SJSA1 (cell line): ENCODE measurements around the gene ATP2A3. TPM values are rescaled to one million over a fixed set of nuclear protein-coding genes. Genes with fewer than 3 reads are reported as not detected.
A peak's percentile ranks its signal among the peaks of the same experiment; 100 is the strongest.

ENCODE experiments used
- DNase-seq, 2 experiments: peaks; one replicate each; pipeline ENCODE4 v3.0.0-alpha.2; 2015 to 2020; ENCODE audit warnings: low spot score in 2 of 2, low read depth in 1 of 2
- H3K27ac ChIP-seq: fragments of 250-450 bp; sonication (Bioruptor Pico); 2 replicates; pipeline ENCODE4 v1.5.1; 2020; ENCODE audit warnings: mild to moderate bottlenecking, moderate library complexity
- H3K27me3 ChIP-seq: fragments of 250-450 bp; sonication (Bioruptor Pico); replicated peaks from 2 replicates; pipeline ENCODE4 v1.5.1; 2020; ENCODE audit warnings: mild to moderate bottlenecking, moderate library complexity
- H3K36me3 ChIP-seq: fragments of 250-450 bp; sonication (Bioruptor Pico); 2 replicates; pipeline ENCODE4 v1.5.1; 2020; ENCODE audit warnings: mild to moderate bottlenecking
- H3K4me1 ChIP-seq: fragments of 250-450 bp; sonication (Bioruptor Pico); replicated peaks from 2 replicates; pipeline ENCODE4 v1.6.1; 2021; ENCODE audit warnings: mild to moderate bottlenecking
- H3K4me3 ChIP-seq: fragments of 250-450 bp; sonication (Bioruptor Pico); 2 replicates; pipeline ENCODE4 v1.5.1; 2020; ENCODE audit warnings: mild to moderate bottlenecking
- H3K9me3 ChIP-seq: fragments of 250-450 bp; sonication (Bioruptor Pico); replicated peaks from 2 replicates; pipeline ENCODE4 v1.5.1; 2020; ENCODE audit warnings: mild to moderate bottlenecking
- total RNA-seq: library from RNA; depleted of rRNA; stranded (reverse); fragments of >200 nt; shearing (Covaris generic); gene quantifications from 2 replicates; pipeline ENCODE4 v1.2.3, GENCODE V29; 2014

ATP2A3 gene
- total RNA-seq, 1 experiment from 2014 or later = 0.89 TPM

- Histone ChIP-seq H3K27ac (no peak overlapping the region), H3K27me3 (no peaks in the 10 kb centered on the region), H3K9me3 (no peaks in the 10 kb centered on the region), H3K36me3 (0 out of 2 replicates have a peak, but pooled peaks cover 5% of the 10 kb centered on the region), H3K4me3 (no peak overlapping the region), H3K4me1 (peaks cover 42% of the 10 kb centered on the region)
- no peak for DNase-seq
Observed at GRCh38 chr17:3918372-3919122, 45.7 kb downstream of the ATP2A3 start.

GRCh38 chr17:3917391-3917931, 46.8 kb downstream of the ATP2A3 start:
- Histone ChIP-seq H3K27ac (0 out of 2 replicates have a peak overlapping the region, but pooled peaks have one; percentile 58), H3K9me3 (no peaks in the 10 kb centered on the region), H3K4me1 (peaks cover 45% of the 10 kb centered on the region), H3K4me3 (no peak overlapping the region), H3K27me3 (no peaks in the 10 kb centered on the region), H3K36me3 (0 out of 2 replicates have a peak, but pooled peaks cover 9% of the 10 kb centered on the region)
- peak; percentile 46 to 70 for DNase-seq

- DNase-seq = peak in 1 of 2 experiments; percentile 15
- 0 out of 2 replicates have a peak, but pooled peaks cover 10% of the 10 kb centered on the region for H3K36me3 ChIP-seq
- H3K4me1 ChIP-seq = peaks cover 45% of the 10 kb centered on the region
- no peaks in the 10 kb centered on the region for H3K9me3 ChIP-seq
- no peak overlapping the region for H3K4me3 ChIP-seq
- peak overlapping the region; percentile 58 for H3K27ac ChIP-seq
- no peaks in the 10 kb centered on the region for H3K27me3 ChIP-seq
Observed at GRCh38 chr17:3916825-3917224, 47.4 kb downstream of the ATP2A3 start.

GRCh38 chr17:3915995-3916696, 48.1 kb downstream of the ATP2A3 start, which contains the start of gene P2RX1:
TSS of gene P2RX1 (minus strand) at chr17:3916465. CDS start at chr17:3916225, 240 bp downstream.
- peak; percentile 68 to 79 for DNase-seq
- no peaks in the 10 kb centered on the region for H3K27me3 ChIP-seq
- 0 out of 2 replicates have a peak, but pooled peaks cover 12% of the 10 kb centered on the region for H3K36me3 ChIP-seq
- H3K4me1 ChIP-seq = peaks cover 45% of the 10 kb centered on the region
- peak within 1 kb of the TSS; percentile 33 for H3K4me3 ChIP-seq
- no peaks in the 10 kb centered on the region for H3K9me3 ChIP-seq
- peak within 1 kb of the TSS; percentile 58 for H3K27ac ChIP-seq

- 0 out of 2 replicates have a peak, but pooled peaks cover 12% of the 10 kb centered on the region for H3K36me3 ChIP-seq
- H3K27me3 ChIP-seq = no peaks in the 10 kb centered on the region
- H3K4me1 ChIP-seq = peaks cover 45% of the 10 kb centered on the region
- no peaks in the 10 kb centered on the region for H3K9me3 ChIP-seq
- H3K27ac ChIP-seq = peak overlapping the region; percentile 58
- no peak for DNase-seq
- H3K4me3 ChIP-seq = peak overlapping the region; percentile 33
Observed at GRCh38 chr17:3915581-3915994, 48.6 kb downstream of the ATP2A3 start.

- no peak overlapping the region for H3K4me3 ChIP-seq
- H3K9me3 ChIP-seq = no peaks in the 10 kb centered on the region
- no peaks in the 10 kb centered on the region for H3K27me3 ChIP-seq
- no peak for DNase-seq
- H3K4me1 ChIP-seq = peaks cover 45% of the 10 kb centered on the region
- H3K36me3 ChIP-seq = 0 out of 2 replicates have a peak, but pooled peaks cover 12% of the 10 kb centered on the region
- H3K27ac ChIP-seq = no peak overlapping the region
Observed at GRCh38 chr17:3914312-3914670, 49.9 kb downstream of the ATP2A3 start.

GRCh38 chr17:3913531-3914311, 50.5 kb downstream of the ATP2A3 start:
- peak; percentile 62 to 82 for DNase-seq
- Histone ChIP-seq H3K27ac (no peak overlapping the region), H3K36me3 (0 out of 2 replicates have a peak, but pooled peaks cover 12% of the 10 kb centered on the region), H3K4me1 (peaks cover 45% of the 10 kb centered on the region), H3K9me3 (no peaks in the 10 kb centered on the region), H3K4me3 (no peak overlapping the region), H3K27me3 (no peaks in the 10 kb centered on the region)

GRCh38 chr17:3912827-3913226, 51.4 kb downstream of the ATP2A3 start:
- H3K4me1 ChIP-seq = peaks cover 45% of the 10 kb centered on the region
- 0 out of 2 replicates have a peak, but pooled peaks cover 12% of the 10 kb centered on the region for H3K36me3 ChIP-seq
- no peaks in the 10 kb centered on the region for H3K27me3 ChIP-seq
- DNase-seq = no peak
- H3K9me3 ChIP-seq = no peaks in the 10 kb centered on the region
- no peak overlapping the region for H3K27ac ChIP-seq
- H3K4me3 ChIP-seq = no peak overlapping the region

GRCh38 chr17:3911271-3912053, 52.8 kb downstream of the ATP2A3 start:
- Histone ChIP-seq H3K27me3 (no peaks in the 10 kb centered on the region), H3K4me3 (no peak overlapping the region), H3K4me1 (peaks cover 32% of the 10 kb centered on the region), H3K9me3 (no peaks in the 10 kb centered on the region), H3K27ac (no peak overlapping the region), H3K36me3 (0 out of 2 replicates have a peak, but pooled peaks cover 12% of the 10 kb centered on the region)
- DNase-seq = no peak

- Histone ChIP-seq H3K36me3 (0 out of 2 replicates have a peak, but pooled peaks cover 12% of the 10 kb centered on the region), H3K27me3 (no peaks in the 10 kb centered on the region), H3K4me3 (no peak overlapping the region)
Observed at GRCh38 chr17:3910420-3911270, 53.6 kb downstream of the ATP2A3 start.

GRCh38 chr17:3909257-3909656, 55.0 kb downstream of the ATP2A3 start:
- H3K4me3 ChIP-seq = no peak overlapping the region
- no peaks in the 10 kb centered on the region for H3K9me3 ChIP-seq
- no peak for DNase-seq
- peaks cover 10% of the 10 kb centered on the region for H3K4me1 ChIP-seq
- 0 out of 2 replicates have a peak, but pooled peaks cover 11% of the 10 kb centered on the region for H3K36me3 ChIP-seq
- no peak overlapping the region for H3K27ac ChIP-seq
- no peaks in the 10 kb centered on the region for H3K27me3 ChIP-seq

More at GRCh38 chr17:3910420-3911270, 53.6 kb downstream of the ATP2A3 start:
- Histone ChIP-seq H3K27ac (no peak overlapping the region), H3K4me1 (peaks cover 24% of the 10 kb centered on the region), H3K9me3 (no peaks in the 10 kb centered on the region)
- DNase-seq = no peak
